ENCODE measurements around the gene OPCML.
A peak's percentile ranks its signal among the peaks of the same experiment; 100 is the strongest.

Gene OPCML

DNA sequence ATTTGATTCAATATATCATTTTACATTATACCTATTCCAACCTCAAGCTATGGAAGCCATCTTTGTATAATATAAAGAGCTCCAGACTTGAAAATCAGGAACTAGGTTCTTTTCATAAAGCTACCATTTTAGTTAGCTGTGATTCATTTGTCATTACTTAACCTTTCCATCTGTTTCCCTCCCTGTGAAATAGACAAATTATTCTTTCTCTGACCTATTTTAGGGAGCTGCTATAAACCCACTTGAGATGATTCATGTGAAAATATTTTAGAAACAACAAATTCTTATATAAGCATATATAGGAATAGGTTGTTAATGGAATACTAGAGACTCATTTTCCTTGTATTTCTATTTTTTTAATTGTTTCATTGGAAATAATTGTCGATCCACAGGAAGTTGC lies 1012.1 kb downstream of the OPCML start:
- DNase-seq, result no peak

DNA sequence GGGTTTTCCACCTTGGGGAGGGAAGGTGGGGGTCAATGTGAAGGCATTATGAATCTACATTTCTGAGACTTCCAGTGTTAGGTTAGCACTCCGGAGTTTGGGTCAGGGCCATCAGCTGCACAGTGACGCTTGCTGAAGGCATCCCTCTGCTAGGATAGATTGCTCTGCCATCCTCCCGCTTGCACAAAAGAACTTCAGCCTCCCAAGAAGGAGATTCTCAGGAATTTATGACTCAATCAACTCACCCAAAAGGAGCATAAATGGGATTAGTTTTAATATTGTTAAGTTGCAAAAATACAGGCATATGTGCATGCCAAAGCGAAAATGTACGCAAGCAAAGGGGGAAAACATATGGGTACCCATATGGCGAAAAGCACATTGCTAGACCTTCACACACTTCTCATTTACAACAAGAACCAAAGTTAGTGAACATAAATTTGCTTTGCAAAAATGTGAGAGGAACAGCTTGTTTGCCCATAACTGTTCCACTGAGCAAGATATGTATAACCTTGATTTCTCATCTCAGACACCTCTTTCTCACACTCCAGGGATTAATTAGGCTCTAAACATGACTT lies 1013.0 kb downstream of the OPCML start:
- peak in 5 of 56 donors; percentile 6 to 51 (median 17) for DNase-seq

DNA sequence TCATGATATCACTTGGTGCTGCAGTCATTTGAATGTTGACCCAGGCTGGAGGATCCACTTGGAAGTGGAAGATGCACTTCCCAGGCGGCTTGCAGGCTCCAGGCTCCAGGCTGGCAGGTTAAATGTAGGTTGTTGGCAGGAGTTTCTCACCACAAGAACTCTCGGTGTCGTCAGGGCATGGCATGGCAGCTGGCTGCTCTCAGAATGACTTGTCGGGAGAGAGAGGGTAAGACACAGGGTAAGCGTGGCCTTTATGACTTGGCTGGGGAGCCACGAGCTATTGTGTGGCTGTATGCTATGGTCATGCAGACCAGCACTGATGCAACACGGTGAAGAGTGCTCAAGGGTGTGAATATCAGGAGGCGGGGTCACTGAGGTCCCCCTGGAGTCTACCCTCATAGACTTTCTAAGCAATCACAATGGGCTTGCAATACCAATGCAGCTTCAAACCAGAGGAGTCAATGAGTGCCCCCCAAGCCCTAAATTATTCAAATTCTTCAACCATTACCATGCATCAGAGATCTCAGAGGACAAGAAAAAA lies 1027.7 kb downstream of the OPCML start:
- DNase-seq, result no peak

DNA sequence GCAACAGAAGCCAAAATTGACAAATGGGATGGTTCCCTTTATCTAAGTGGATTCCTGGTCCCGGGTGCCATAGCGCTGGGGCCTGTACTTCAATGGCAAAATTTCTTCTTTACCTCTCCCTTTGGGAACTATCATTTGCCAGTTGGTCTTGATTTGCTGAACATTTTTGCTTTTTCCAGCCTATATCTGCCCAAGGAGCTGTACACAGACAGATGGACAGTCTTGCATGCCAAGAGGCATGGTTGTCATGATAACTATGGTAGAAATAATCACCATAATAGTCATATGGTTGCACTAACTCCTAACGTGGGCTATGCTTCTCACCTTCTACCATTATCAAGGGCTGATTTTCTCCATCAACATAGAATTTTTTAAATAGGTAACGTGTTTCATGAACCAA lies 1030.9 kb downstream of the OPCML start:
- no peak for DNase-seq

DNA sequence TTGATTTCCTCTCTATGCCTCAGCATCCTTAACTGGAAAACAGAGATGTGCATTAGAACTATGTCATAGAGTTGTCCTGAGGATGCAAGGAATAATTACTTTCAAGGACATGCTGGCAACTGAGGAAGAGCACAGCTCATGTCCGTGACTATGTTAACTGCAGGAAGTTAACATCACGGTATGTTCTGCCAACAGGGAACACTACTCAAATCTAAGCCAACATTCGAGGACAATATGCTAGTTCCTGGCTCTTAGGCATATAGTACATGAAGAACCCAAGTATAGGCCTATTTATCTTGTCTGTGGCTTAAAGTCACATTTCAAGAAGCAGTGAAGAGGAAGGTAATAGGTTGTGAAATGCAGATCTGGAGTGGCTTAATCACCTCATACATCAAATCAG lies 1032.6 kb downstream of the OPCML start:
- no peak for DNase-seq

DNA sequence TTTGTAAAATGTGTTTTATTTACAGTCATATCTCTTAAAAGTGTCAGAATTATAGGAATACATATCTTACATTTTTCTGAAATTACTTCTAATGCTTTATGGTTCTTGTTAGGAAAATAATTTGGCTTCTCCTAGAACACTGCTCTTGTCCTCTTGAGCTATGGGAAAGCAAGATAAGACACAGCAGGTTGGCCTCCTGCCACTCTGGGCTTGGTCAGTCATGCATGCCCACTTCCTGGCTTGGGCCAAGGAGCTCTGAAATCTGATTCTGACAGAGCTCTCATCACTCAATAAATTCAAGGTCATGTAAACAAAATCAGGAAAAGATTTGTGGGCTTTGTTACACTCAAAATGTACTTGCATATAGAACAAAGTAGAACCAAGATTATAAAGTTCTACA lies 1036.0 kb downstream of the OPCML start:
- no peak for DNase-seq

DNA sequence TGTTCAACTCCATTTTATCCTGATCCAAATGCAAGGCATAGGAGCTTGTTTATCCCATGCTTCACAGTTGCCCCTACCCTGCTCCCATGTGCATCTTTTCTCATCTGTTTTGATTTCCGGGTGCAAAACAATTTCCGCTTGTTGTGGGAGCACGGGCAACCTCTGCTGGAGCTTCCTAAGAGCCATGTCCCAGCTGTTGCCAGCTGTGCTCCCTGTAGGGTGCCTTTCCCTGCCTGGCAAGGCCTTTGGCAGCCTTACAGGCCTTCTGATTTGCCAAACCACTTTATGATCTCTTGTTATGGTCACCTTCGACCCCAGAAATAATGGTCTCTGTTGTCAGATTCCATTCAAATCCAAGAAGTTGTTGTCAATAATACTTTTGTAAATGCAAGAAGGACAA lies 1038.5 kb downstream of the OPCML start:
- no peak for DNase-seq

DNA sequence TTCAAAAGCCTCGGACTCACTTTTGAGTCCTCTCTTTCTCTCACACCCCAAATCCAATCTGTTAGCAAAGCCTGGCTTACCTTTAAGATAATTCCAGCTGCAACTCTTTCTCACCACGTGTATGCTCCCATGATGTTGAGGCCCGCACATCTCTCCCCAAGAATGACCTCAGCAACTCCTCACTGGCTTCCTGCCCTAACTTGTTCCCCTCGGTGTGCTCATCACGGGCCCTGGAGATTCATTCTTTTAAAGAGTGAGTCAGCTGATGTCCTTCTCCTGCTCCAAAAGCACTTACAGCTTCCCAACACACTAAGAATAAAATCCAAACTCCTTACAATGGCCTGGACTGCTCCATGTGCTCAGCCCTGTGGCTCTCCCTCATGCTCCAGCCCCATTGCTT lies 1041.3 kb downstream of the OPCML start:
- DNase-seq, result no peak

DNA sequence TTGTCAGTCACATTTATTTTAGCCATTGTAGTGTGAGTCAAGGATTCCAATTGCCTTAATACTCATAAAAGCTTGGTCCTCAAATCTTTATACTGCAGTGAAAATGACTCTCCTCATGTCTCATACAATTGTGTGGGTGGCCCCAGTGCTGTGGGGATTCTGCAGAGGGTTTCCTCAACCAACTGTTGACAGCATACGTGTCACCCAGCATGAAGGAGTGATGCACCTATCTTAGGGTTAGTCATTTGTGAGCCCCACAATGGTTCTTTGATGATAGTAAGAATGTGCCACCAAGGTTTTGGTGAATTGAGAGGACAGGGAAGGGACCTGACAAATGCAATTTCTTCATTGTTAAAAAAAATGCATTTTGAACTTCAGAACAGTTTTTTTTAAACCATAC lies 1046.2 kb downstream of the OPCML start:
- no peak for DNase-seq

DNA sequence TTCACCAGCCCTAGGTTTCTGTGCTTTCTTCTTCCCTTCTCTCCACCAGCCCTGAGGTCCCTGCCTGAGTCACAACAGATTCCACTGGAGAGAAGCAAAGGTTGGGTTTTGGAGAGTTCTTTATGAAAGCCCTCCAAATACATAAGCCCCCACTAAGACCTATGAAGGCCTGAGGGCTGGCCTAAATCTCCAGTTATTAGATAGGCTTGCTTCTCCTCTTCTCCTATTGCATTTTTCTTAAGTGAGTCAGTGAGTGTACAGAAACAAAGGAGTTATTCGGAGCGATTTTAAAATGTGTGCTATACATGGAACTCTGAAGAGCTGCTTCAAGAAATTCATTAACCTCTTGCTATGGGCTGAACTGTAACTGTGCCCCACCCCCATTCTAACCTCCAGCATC lies 1057.3 kb downstream of the OPCML start:
- no peak for DNase-seq

DNA sequence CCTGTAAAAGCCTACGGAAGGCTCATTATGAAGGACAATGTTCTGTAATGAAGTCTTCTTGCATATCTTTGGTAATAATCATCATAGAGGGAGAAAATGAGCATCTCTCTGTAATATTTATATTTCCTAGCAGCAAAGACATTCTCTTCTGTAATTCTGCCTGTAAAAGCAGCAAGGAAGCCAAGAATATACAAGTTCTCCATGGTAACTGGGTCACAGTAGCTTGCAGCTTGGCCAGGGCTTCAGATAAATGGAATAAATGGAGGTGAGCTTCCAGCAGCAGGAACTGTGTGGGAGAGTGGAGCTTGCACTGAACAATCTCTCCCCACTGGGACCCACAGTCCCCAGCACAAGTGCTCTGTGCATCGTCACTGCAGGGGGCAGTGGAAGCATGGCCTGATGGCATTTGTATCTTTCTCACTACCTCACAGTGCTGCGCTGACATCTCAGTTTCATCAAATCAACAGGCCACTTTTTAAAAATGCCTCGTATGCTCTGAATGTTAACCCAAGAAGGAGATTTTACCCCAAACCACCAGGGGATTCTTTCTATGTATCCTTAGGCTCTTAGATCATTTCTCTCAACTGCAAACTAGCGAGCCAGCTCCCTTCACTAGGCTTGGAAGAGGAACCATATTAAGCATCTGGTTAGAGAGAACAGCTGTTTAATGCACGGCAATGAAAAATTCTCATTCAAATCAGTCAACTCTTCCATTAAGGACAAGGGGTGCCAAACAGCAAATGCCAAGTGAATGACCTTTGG lies 1059.7 kb downstream of the OPCML start:
- DNase-seq, result peak in 22 of 56 donors; percentile 1 to 34 (median 12)

DNA sequence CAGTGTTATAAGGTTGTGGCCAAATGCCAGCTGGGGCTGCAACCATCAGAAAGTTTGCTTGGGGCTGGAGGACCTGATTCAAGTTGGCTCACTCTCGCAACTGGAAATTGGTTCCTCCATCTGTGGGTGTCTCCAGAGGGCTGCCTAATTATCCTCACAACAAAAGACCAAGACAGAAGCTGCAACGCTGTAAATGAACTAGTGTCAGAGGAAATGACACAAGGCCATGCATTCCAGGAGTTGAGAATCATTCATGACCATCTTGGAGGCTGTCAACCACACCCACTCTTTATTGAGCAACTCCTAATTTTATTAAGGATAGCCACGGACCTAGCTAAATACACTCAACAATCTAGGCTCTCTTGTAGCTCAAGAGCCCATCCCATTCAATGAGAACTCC lies 1060.8 kb downstream of the OPCML start:
- no peak for DNase-seq

DNA sequence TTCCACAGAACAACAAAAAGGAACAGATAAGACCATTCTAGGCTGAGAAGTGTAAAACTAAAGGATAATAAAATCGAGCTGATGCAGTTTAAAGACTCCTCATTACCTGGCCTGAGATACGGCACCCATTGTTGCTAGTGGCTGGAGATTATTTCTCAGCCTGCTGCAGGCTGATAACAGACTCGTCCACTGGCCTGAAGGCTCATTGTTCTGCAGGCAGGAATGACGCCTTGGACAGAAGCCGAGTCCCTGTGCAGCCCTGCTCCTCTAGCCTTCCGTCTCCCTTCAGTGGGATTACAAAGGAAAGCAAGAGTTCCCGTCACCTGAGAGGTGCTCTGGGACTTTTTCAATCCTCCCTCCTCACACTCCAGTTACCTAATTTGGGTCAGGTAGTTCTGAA lies 1065.3 kb downstream of the OPCML start:
- no peak for DNase-seq

DNA sequence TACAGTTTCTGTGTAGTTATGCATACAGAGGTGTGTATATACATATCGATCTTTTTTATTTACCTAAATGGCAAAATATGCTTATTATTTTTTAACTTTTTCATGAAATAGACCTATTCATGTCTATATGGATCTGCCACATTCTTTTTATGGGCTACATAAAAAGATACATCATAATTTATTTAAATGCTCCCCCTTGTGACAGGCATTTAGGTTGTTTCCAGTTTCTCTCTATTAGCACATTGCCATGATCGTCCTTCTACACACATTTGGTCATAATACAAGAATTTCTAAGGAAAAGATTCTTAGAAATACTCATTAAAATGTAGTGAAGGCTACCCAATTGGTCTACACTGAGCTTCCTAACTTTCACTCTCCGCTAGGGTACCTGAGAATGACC lies 1067.4 kb downstream of the OPCML start:
- no peak for DNase-seq

DNA sequence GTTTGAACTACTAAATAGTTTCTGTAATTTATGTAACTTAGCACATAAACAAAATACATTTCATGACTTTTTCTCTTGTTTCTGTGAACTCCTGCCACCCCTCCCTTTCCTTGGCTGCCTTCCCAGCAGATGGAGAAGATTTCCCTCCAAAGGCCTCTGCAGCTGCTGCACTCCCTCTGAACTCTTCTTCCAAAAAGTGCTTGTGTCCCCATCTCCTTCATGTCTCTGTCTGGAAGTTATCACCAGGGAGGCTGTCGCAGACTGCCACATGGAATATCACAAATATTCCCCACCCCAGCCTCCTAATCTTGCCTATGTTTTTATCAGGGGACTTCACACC lies 1068.3 kb downstream of the OPCML start:
- DNase-seq, result no peak

DNA sequence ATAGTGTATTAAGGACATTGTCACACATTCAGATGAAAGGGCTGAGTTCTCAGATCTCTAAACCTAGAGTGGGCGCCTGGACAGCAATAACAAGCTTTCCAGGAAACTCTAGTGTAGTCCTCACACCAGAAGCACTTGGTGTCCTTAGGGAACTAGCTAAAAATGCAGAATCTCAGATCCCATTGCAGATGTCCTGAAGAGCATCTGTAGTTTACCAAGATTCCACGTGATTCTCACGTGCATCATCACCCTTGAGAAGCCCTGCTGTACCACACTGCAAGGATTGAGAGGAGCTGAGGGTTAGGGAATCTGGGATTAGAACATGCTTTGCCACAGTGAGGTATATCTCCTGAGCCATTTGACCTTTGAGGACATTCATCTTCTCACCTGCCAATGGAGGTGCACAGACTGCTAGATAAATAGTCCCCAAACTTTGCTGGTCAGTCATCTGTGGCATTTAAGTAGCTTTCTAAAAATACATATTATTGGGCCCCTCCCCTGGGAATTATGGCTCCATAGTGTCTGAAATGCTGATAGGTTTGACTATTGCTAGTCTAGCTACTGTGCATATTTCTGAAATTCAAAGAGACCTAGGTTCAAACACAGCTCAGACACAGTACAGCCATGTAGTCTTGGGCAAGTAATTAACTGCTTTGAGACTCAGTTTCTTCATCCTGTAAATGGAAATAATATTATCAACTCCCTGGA lies 1068.9 kb downstream of the OPCML start:
- DNase-seq, result no peak

DNA sequence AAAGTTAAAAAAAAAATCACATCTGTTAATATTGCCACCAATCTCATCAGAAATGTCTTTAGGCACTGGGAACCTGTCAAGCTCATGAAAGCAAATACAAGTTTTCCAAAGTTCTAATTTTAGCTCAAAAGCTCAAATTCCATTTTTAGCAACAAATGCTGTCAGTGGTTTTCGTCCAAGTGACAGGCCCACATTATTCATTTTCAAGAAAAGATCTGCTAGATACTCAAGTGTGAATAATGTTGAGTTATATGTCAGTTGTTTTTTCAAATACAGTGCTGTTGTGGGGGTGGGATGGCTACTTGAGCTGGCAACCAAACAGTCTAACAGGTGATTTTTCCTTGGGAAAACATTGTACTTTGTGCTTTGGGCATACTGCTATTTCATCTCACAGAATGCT lies 1072.6 kb downstream of the OPCML start:
- no peak for DNase-seq

DNA sequence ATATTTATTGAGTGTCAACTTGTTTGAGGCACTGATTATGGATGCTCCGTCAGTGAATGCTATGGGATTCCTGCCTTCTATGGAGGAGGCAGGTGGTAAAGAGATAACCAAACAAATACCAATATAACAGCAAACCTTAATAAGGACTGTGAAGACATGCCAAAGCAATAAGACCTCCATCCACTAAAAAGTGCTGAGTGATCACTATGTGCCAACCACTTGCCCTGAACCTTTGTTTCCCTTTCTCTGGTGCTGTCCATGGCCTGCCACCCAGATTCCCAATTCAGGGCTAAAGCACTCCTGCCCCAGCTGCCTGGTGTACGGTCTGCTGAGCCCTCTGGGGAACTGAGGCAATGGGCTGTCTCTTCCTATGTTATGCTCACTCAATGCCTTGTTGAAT lies 1074.9 kb downstream of the OPCML start:
- no peak for DNase-seq

DNA sequence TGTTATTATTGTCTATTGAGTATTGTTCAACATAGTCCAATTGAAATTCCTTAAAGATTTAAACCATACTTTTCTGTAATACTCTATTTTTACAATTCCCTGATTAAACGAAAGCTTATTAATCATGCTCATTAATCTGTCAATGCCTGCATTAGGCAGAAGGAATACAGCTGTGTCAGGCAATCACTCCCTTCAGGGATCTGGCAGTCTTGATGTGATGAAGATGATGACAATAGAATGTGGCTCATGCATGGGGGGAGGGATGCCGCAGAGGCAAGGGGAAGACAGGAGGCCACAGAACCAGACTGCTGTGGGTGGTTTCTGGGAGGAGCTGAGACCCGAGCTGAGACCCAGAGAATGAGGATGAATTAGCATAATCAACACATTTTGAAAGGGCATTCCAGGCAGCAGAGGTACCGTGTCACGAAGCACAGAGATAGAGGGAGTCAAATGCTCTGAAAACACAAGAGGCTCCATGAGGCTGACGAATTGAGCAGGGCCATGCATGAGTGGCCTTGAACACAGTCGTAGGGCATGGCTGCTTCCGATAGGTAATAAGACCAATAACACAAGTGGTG lies 1075.5 kb downstream of the OPCML start:
- no peak for DNase-seq

DNA sequence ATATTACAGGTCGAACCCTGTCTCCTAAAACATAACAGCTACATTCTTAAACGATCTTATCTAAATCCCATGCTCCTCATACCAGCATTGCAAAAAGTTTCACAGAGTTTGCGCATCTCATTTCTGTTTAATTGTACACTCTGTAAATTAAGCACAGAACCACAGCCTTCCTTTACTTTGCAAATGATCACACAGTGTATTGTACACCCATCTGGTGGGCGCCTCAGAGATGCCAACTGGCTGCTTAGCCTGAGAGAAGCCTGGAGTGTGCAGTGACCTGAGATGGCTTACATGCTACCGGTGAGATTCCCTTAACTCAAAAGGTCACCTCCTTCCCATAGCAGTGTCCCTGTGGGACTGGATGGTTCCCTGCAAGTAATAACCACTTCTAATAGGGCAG lies 1077.3 kb downstream of the OPCML start:
- DNase-seq, result peak in 1 of 56 donors; percentile 3

DNA sequence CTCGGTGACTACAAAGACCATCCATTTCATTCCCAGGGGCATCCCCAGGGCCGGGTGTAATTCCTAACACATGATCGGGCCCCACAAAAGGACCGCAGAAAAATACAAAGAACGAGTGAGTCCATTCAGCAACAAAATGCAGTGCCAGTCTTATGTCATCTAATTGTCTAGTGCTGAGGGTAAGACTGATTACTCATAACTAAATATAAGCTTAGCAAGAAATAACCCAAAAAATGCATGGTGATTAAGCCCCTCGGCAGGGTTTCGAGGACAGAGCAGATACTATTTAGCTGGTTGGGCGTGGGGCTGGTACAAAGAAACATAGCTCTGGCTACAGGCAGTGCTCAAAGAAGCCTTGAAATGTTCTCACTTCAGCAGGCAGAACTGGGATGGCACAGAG lies 1078.9 kb downstream of the OPCML start:
- no peak for DNase-seq

DNA sequence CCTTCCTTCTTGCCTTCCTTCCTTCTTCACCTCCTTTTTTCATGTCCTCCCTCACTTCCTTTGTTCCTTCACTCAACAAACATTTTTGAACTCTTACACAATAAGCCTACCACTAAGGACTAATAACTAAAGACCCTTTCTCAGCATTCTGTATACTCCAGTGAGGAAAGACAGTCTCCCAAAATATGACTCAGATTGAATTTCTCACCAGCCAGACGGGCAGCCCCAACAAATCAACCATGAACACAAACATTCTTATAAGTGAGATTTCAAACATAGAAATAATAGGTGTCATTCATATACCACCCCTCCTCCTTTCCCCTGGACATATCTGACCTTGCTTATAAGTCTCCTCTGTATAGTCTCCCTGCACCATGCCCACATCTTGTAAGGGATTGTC lies 1079.7 kb downstream of the OPCML start:
- DNase-seq, result no peak
